Measurements from ENCODE around the gene COG3. TPM values are rescaled to one million over a fixed set of nuclear protein-coding genes. Genes with fewer than 3 reads are reported as not detected.

COG3 gene
- total and polyA plus RNA-seq, 10 of the 15 experiments (the other 5 are each of a cell fraction or from before 2014, with no cell fraction given): 6.1 to 35.1 (median 22.6) TPM

DNA sequence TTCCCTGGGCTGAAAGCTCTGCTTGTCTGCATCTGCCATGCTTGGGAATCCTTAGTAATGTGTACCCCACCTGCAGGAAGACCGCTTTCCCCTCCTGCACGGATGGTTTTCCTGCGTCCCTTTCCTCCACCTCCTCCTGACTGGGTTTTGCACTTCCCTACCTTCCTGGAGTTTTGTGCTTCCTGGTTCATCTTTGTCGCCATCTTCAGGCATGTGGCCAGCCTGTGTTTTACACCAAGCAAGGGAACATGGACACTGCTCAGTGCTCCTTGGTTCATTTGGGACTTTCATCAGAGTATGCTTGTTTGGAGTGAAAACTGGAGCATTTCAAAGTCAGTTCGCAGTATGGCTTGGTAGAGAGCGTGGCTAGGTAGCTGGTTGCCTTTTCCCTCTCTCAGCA is 120.1 kb downstream of the COG3 start:
- no peak for ATAC-seq
- ChIA-PET POLR2A (no interaction called here), CTCF (no interaction called here), SMC1A (ENCODE audit: uncharacterized antibody, unreplicated experiment) (no interaction called here), RAD21 (ENCODE audit: unreplicated experiment) (no interaction called here)
- 57% methylated on average over 6 of the region's 6 CpGs for WGBS (ENCODE audit: insufficient coverage, insufficient replicate concordance, low lambda C conversion rate, missing lambda C conversion rate)
- no peaks in the 10 kb centered on the region for H3K36me3 ChIP-seq (ENCODE audit: control insufficient read depth in 2 of 2, insufficient read depth in 2 of 2, low read length in 1 of 2)
- H2AFZ ChIP-seq (ENCODE audit: control insufficient read depth, low read depth, low read length): no peak overlapping the region
- no peak for FAIRE-seq
- H3K79me2 ChIP-seq (ENCODE audit: control insufficient read depth, insufficient read depth, low read length): no peaks in the 10 kb centered on the region
- no peak overlapping the region for H3K27ac ChIP-seq (ENCODE audit: control insufficient read depth, insufficient read depth)
- in situ Hi-C loops (cut with MboI) (no loop called here), intact Hi-C loops (cut with micrococcal nuclease; ENCODE audit: unreplicated experiment) (no loop called here)
- H4K20me1 ChIP-seq (ENCODE audit: control insufficient read depth, insufficient read depth): no peaks in the 10 kb centered on the region
- no peak for DNase-seq (ENCODE audit: low read depth, low spot score)
- no TSS peak for BruUV-seq (replicated peaks)
- no peak overlapping the region for H3K4me3 ChIP-seq
- no peaks in the 10 kb centered on the region for H3K4me1 ChIP-seq (ENCODE audit: control insufficient read depth, insufficient read depth, low read length)
- TF ChIP-seq WRNIP1 (IDR thresholded peaks at IDR 0.05; ENCODE audit: borderline replicate concordance, low read depth, low read length): no peak
- no peak for TF ChIP-seq MTA2 (IDR thresholded peaks at IDR 0.05; ENCODE audit: low read depth)
- no peak for TF ChIP-seq ZNF207 (IDR thresholded peaks at IDR 0.05; ENCODE audit: borderline replicate concordance)
- TF ChIP-seq POLR2A (IDR thresholded peaks at IDR 0.05; ENCODE audit: low read depth, low read length): no peak
- no peak for TF ChIP-seq ZNF217 (IDR thresholded peaks at IDR 0.05)
- TF ChIP-seq, protein P1, sequence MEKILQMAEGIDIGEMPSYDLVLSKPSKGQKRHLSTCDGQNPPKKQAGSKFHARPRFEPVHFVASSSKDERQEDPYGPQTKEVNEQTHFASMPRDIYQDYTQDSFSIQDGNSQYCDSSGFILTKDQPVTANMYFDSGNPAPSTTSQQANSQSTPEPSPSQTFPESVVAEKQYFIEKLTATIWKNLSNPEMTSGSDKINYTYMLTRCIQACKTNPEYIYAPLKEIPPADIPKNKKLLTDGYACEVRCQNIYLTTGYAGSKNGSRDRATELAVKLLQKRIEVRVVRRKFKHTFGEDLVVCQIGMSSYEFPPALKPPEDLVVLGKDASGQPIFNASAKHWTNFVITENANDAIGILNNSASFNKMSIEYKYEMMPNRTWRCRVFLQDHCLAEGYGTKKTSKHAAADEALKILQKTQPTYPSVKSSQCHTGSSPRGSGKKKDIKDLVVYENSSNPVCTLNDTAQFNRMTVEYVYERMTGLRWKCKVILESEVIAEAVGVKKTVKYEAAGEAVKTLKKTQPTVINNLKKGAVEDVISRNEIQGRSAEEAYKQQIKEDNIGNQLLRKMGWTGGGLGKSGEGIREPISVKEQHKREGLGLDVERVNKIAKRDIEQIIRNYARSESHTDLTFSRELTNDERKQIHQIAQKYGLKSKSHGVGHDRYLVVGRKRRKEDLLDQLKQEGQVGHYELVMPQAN (conservative IDR thresholded peaks at IDR 0.05): no peak
- no peak for TF ChIP-seq NFIC (IDR thresholded peaks at IDR 0.05; ENCODE audit: low read depth, low read length)
- no peak for TF ChIP-seq EP300 (IDR thresholded peaks at IDR 0.05; ENCODE audit: borderline replicate concordance in 1 of 2, control insufficient read depth in 1 of 2, low read depth in 2 of 2, low read length in 2 of 2)
- no peak for TF ChIP-seq POU2F2 (IDR thresholded peaks at IDR 0.05; ENCODE audit: borderline replicate concordance, low read depth, low read length)
- no peaks in the 10 kb centered on the region for H3K9me3 ChIP-seq (replicated peaks; ENCODE audit: control insufficient read depth, insufficient read depth, low read length)
- H3K9ac ChIP-seq (ENCODE audit: control insufficient read depth, insufficient read depth, low read length): no peak overlapping the region
- H3K27me3 ChIP-seq (replicated peaks in 1 of 2; ENCODE audit: control insufficient read depth in 2 of 2, insufficient read depth in 2 of 2, low read length in 1 of 2): no peaks in the 10 kb centered on the region
- no peak overlapping the region for H3K4me2 ChIP-seq (ENCODE audit: control insufficient read depth, insufficient read depth)

Small RNAs within 50 kb of the gene (small RNA-seq; reads per million reads assigned to genes)
- gene RNA5SP27: not detected
- gene TIMM9P3: not detected

Other genes starting within 250 kb of the COG3 start
- gene TPT1, start 123.8 kb upstream of the COG3 start, total RNA-seq (2014; rRNA removed): 1,281 and 1,473 TPM in 2 replicates
- gene TPT1, start 123.8 kb upstream of the COG3 start, total RNA-seq (2014; rRNA removed; fragmentation: Illumina TruSeq; extraction: Trizol): 4,303 and 4,333 TPM in 2 replicates
- gene TPT1, start 123.8 kb upstream of the COG3 start, total RNA-seq (2021): 2,627 and 2,734 TPM in 2 replicates
- gene TPT1, start 123.8 kb upstream of the COG3 start, polyA plus RNA-seq (2011; rRNA removed): 4,809 and 7,603 TPM in 2 replicates
- 5,925 and 6,580 TPM in 2 replicates for gene TPT1, start 123.8 kb upstream of the COG3 start, polyA plus RNA-seq (2014; fragmentation: Illumina TruSeq; extraction: Trizol)
- gene TPT1, start 123.8 kb upstream of the COG3 start, polyA plus RNA-seq (2014; fragmentation: Nextera tagmentation; extraction: Ambion mirVana): 1,000 to 10,000 TPM; 1,130 to 2,045 TPM
- gene TPT1, start 123.8 kb upstream of the COG3 start, polyA plus RNA-seq (2014; rRNA removed): 3,217 and 4,056 TPM in 2 replicates
- gene TPT1, start 123.8 kb upstream of the COG3 start, polyA plus RNA-seq (2016; fragmentation: Nextera tagmentation; extraction: Ambion mirVana): 1,000 to 10,000 TPM; 1,038 to 1,104 TPM
- 4.7 and 5.0 TPM in 2 replicates for gene SLC25A30, start 46.6 kb upstream of the COG3 start, total RNA-seq (2014; rRNA removed)
- 8.8 and 9.1 TPM in 2 replicates for gene SLC25A30, start 46.6 kb upstream of the COG3 start, total RNA-seq (2014; rRNA removed; fragmentation: Illumina TruSeq; extraction: Trizol)
- gene SLC25A30, start 46.6 kb upstream of the COG3 start, total RNA-seq (2021): 13.5 and 18.0 TPM in 2 replicates
- gene SLC25A30, start 46.6 kb upstream of the COG3 start, polyA plus RNA-seq (2011; rRNA removed): 16.0 and 19.9 TPM in 2 replicates
- 16.7 and 22.7 TPM in 2 replicates for gene SLC25A30, start 46.6 kb upstream of the COG3 start, polyA plus RNA-seq (2014; fragmentation: Illumina TruSeq; extraction: Trizol)
- gene SLC25A30, start 46.6 kb upstream of the COG3 start, polyA plus RNA-seq (2014; fragmentation: Nextera tagmentation; extraction: Ambion mirVana): 1 to 10 TPM; 2.4 to 2.7 TPM
- 11.8 and 13.7 TPM in 2 replicates for gene SLC25A30, start 46.6 kb upstream of the COG3 start, polyA plus RNA-seq (2014; rRNA removed)
- 1 to 10 TPM; 6.6 to 9.0 TPM for gene SLC25A30, start 46.6 kb upstream of the COG3 start, polyA plus RNA-seq (2016; fragmentation: Nextera tagmentation; extraction: Ambion mirVana)
- gene ERICH6B, start 150.8 kb downstream of the COG3 start, total RNA-seq (2014; rRNA removed): not detected in 2 replicates
- not detected in 2 replicates for gene ERICH6B, start 150.8 kb downstream of the COG3 start, total RNA-seq (2014; rRNA removed; fragmentation: Illumina TruSeq; extraction: Trizol)
- gene ERICH6B, start 150.8 kb downstream of the COG3 start, total RNA-seq (2021): not detected in 2 replicates
- not detected in 2 replicates for gene ERICH6B, start 150.8 kb downstream of the COG3 start, polyA plus RNA-seq (2011; rRNA removed)
- not detected in 2 replicates for gene ERICH6B, start 150.8 kb downstream of the COG3 start, polyA plus RNA-seq (2014; fragmentation: Illumina TruSeq; extraction: Trizol)
- under 1 TPM in 1 of 2 experiments, not detected in 1; 0.27 TPM for gene ERICH6B, start 150.8 kb downstream of the COG3 start, polyA plus RNA-seq (2014; fragmentation: Nextera tagmentation; extraction: Ambion mirVana)
- not detected in 2 replicates for gene ERICH6B, start 150.8 kb downstream of the COG3 start, polyA plus RNA-seq (2014; rRNA removed)
- gene ERICH6B, start 150.8 kb downstream of the COG3 start, polyA plus RNA-seq (2016; fragmentation: Nextera tagmentation; extraction: Ambion mirVana): under 1 TPM; 0.33 to 0.75 TPM
- gene CBY2, start 237.4 kb downstream of the COG3 start, total RNA-seq (2014; rRNA removed): not detected in 2 replicates
- 0.13 TPM in 1 of 2 replicates, not detected in the other for gene CBY2, start 237.4 kb downstream of the COG3 start, total RNA-seq (2014; rRNA removed; fragmentation: Illumina TruSeq; extraction: Trizol)
- 0.53 and 0.64 TPM in 2 replicates for gene CBY2, start 237.4 kb downstream of the COG3 start, total RNA-seq (2021)
- not detected in 2 replicates for gene CBY2, start 237.4 kb downstream of the COG3 start, polyA plus RNA-seq (2011; rRNA removed)
- not detected in 2 replicates for gene CBY2, start 237.4 kb downstream of the COG3 start, polyA plus RNA-seq (2014; fragmentation: Illumina TruSeq; extraction: Trizol)
- not detected for gene CBY2, start 237.4 kb downstream of the COG3 start, polyA plus RNA-seq (2014; fragmentation: Nextera tagmentation; extraction: Ambion mirVana)
- gene CBY2, start 237.4 kb downstream of the COG3 start, polyA plus RNA-seq (2014; rRNA removed): not detected in 2 replicates
- under 1 TPM; 0.08 to 0.32 TPM for gene CBY2, start 237.4 kb downstream of the COG3 start, polyA plus RNA-seq (2016; fragmentation: Nextera tagmentation; extraction: Ambion mirVana)